GM12875 (cell line): ENCODE data around the gene PLVAP.

Source experiments
- H3K4me3 ChIP-seq: one replicate; pipeline ENCODE4 v1.5.1; 2011; ENCODE audit warnings: low read depth, low read length, control low read depth
- CTCF ChIP-seq: IDR thresholded peaks from 2 replicates; pipeline ENCODE4 v1.5.1; 2011; ENCODE audit warnings: low read depth, mild to moderate bottlenecking, control low read depth, inconsistent platforms, low read length, moderate library complexity, borderline replicate concordance; ENCODE audit not compliant: insufficient read depth

Gene PLVAP

GRCh38 chr19:17302391-17303166 is 74.6 kb downstream of the PLVAP start:
- TF ChIP-seq CTCF = no peak
- peak overlapping the region; percentile 84 for H3K4me3 ChIP-seq
